ENCODE measurements around the gene STXBP5.

The STXBP5 gene

DNA sequence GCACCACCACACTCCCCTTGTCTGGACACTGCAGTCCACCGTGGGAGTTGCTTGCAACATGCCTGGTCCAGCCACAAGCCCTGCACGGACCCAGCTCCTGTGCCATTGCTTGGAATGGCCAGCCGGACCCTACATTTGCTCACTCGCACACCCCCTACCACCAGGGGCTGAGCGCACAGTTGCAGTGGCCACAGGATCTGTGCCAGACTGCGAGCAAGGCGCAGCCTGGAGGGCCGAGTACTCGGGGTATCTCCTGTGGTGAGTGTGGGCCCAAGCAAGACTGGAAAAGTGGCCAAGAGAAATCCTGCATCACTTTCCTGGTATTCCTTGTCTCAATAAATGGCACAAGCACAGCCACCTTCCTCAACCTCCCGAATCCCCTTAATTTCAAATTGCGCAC, 218.9 kb downstream of the STXBP5 start:
- no peaks in the 10 kb centered on the region for H3K79me2 ChIP-seq (ENCODE audit: low read length)
- no peaks in the 10 kb centered on the region for H3F3A ChIP-seq (ENCODE audit: insufficient read depth, low read length)
- no peaks in the 10 kb centered on the region for H3K9me2 ChIP-seq (replicated peaks; ENCODE audit: insufficient read depth, low read length)
- no peak for TF ChIP-seq EZH2 (optimal IDR thresholded peaks at IDR 0.05; ENCODE audit: low read depth, low read length)
- TF ChIP-seq, protein P1, sequence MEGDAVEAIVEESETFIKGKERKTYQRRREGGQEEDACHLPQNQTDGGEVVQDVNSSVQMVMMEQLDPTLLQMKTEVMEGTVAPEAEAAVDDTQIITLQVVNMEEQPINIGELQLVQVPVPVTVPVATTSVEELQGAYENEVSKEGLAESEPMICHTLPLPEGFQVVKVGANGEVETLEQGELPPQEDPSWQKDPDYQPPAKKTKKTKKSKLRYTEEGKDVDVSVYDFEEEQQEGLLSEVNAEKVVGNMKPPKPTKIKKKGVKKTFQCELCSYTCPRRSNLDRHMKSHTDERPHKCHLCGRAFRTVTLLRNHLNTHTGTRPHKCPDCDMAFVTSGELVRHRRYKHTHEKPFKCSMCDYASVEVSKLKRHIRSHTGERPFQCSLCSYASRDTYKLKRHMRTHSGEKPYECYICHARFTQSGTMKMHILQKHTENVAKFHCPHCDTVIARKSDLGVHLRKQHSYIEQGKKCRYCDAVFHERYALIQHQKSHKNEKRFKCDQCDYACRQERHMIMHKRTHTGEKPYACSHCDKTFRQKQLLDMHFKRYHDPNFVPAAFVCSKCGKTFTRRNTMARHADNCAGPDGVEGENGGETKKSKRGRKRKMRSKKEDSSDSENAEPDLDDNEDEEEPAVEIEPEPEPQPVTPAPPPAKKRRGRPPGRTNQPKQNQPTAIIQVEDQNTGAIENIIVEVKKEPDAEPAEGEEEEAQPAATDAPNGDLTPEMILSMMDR (IDR thresholded peaks at IDR 0.05; ENCODE audit: low read length): no peak
- no peak for TF ChIP-seq EZH2phosphoT487 (IDR thresholded peaks at IDR 0.05; ENCODE audit: low read length)
- no peaks in the 10 kb centered on the region for H3K4me1 ChIP-seq (ENCODE audit: low read length)
- H3K4me3 ChIP-seq (ENCODE audit: low read length): no peak overlapping the region
- H3K9ac ChIP-seq (ENCODE audit: low read length): no peak overlapping the region
- no peak overlapping the region for H3K4me2 ChIP-seq (ENCODE audit: low read depth, low read length)
- H3K27me3 ChIP-seq (replicated peaks; ENCODE audit: insufficient read depth, low read length): no peaks in the 10 kb centered on the region
- H3K36me3 ChIP-seq (replicated peaks; ENCODE audit: insufficient read depth, low read length): no peaks in the 10 kb centered on the region
- H3K9me3 ChIP-seq (replicated peaks; ENCODE audit: insufficient read depth, low read length): no peaks in the 10 kb centered on the region
- DNase-seq: no peak
- no peak overlapping the region for H3K27ac ChIP-seq (ENCODE audit: low read length)
- H2AFZ ChIP-seq (ENCODE audit: low read length): no peak overlapping the region
- no peaks in the 10 kb centered on the region for H4K20me1 ChIP-seq (ENCODE audit: insufficient read depth, low read length)

DNA sequence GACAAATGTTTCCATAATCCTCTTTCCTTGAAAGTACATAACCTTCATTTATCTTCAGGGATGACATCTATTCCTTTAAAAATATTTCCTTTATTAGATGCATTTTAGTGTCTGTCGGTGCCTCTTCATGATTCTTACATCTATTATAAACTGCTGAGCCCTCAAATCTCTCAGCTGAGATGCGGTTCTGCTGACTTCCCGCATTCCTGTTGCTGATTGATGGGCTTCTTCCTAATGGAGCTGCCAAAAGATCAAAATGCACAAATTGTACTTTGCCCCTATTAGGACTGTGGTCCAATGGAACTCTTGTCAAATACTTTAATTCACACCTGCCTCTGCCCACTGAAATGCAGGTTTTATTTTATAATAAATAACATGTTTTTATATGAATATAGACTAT, 225.6 kb downstream of the STXBP5 start:
- no peaks in the 10 kb centered on the region for H3K9me2 ChIP-seq (replicated peaks; ENCODE audit: insufficient read depth, low read length)
- DNase-seq: no peak

DNA sequence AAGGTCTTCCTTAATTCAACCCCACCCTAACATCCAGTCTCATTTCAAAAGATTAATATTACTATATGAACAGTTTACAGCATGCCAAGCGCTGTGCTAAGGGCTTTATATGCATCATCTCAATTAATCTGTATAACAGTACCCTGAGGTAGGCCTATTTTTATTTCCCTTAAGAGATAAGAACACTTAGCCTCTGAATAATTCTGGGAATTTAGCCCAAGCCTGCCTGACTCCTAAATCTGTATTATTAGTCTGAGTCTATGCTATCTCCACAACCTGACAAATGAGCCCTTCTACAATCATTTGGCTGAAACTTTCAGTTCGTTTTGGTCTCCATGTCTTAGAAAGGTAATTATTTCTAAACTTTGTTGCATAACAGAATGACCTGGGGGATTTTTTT, 226.6 kb downstream of the STXBP5 start:
- H3K27me3 ChIP-seq (replicated peaks; ENCODE audit: insufficient read depth, low read length): no peaks in the 10 kb centered on the region
- no peaks in the 10 kb centered on the region for H3K9me2 ChIP-seq (replicated peaks; ENCODE audit: insufficient read depth, low read length)
- TF ChIP-seq, protein P1 (IDR thresholded peaks at IDR 0.05; ENCODE audit: low read length): no peak
- no peak for TF ChIP-seq EZH2 (optimal IDR thresholded peaks at IDR 0.05; ENCODE audit: low read depth, low read length)
- TF ChIP-seq EZH2phosphoT487 (IDR thresholded peaks at IDR 0.05; ENCODE audit: low read length): no peak
- H3K79me2 ChIP-seq (ENCODE audit: low read length): no peaks in the 10 kb centered on the region
- no peak overlapping the region for H3K9ac ChIP-seq (ENCODE audit: low read length)
- H3K4me3 ChIP-seq (ENCODE audit: low read length): no peak overlapping the region
- no peaks in the 10 kb centered on the region for H3K9me3 ChIP-seq (replicated peaks; ENCODE audit: insufficient read depth, low read length)
- no peak overlapping the region for H3K4me2 ChIP-seq (ENCODE audit: low read depth, low read length)
- no peaks in the 10 kb centered on the region for H3F3A ChIP-seq (ENCODE audit: insufficient read depth, low read length)
- no peaks in the 10 kb centered on the region for H3K36me3 ChIP-seq (replicated peaks; ENCODE audit: insufficient read depth, low read length)
- H3K4me1 ChIP-seq (ENCODE audit: low read length): no peaks in the 10 kb centered on the region
- no peak for DNase-seq
- no peak overlapping the region for H2AFZ ChIP-seq (ENCODE audit: low read length)
- no peaks in the 10 kb centered on the region for H4K20me1 ChIP-seq (ENCODE audit: insufficient read depth, low read length)
- no peak overlapping the region for H3K27ac ChIP-seq (ENCODE audit: low read length)

More for the DNA sequence above, 225.6 kb downstream of the STXBP5 start:
- no peaks in the 10 kb centered on the region for H4K20me1 ChIP-seq (ENCODE audit: insufficient read depth, low read length)
- no peak for TF ChIP-seq EZH2phosphoT487 (IDR thresholded peaks at IDR 0.05; ENCODE audit: low read length)
- TF ChIP-seq, protein P1 (IDR thresholded peaks at IDR 0.05; ENCODE audit: low read length): no peak
- H3K4me3 ChIP-seq (ENCODE audit: low read length): no peak overlapping the region
- no peaks in the 10 kb centered on the region for H3K79me2 ChIP-seq (ENCODE audit: low read length)
- H3K27me3 ChIP-seq (replicated peaks; ENCODE audit: insufficient read depth, low read length): no peaks in the 10 kb centered on the region
- H3K9ac ChIP-seq (ENCODE audit: low read length): no peak overlapping the region
- no peaks in the 10 kb centered on the region for H3K9me3 ChIP-seq (replicated peaks; ENCODE audit: insufficient read depth, low read length)
- H3K36me3 ChIP-seq (replicated peaks; ENCODE audit: insufficient read depth, low read length): no peaks in the 10 kb centered on the region
- H2AFZ ChIP-seq (ENCODE audit: low read length): no peak overlapping the region
- H3K27ac ChIP-seq (ENCODE audit: low read length): no peak overlapping the region
- H3K4me2 ChIP-seq (ENCODE audit: low read depth, low read length): no peak overlapping the region
- H3F3A ChIP-seq (ENCODE audit: insufficient read depth, low read length): no peaks in the 10 kb centered on the region
- no peaks in the 10 kb centered on the region for H3K4me1 ChIP-seq (ENCODE audit: low read length)

Measured in MM.1S (cell line).